MM.1S (cell line): ENCODE data around the gene CRB1.

ENCODE experiments used
- EZH2 ChIP-seq: fragments of 300-600 bp; sonication (generic); optimal IDR thresholded peaks from 2 replicates; pipeline ENCODE3; 2017; ENCODE audit warnings: low read depth, mild to moderate bottlenecking, antibody characterized with exemption, low read length, mixed read lengths
- EZH2phosphoT487 ChIP-seq: fragments of 300-600 bp; sonication (generic); IDR thresholded peaks from 2 replicates; pipeline ENCODE4 v1.6.1; 2018; ENCODE audit warnings: antibody characterized with exemption, low read length
- TF ChIP-seq, protein P1 (sequence below): fragments of 300-600 bp; sonication (generic); IDR thresholded peaks from 2 replicates; pipeline ENCODE4 v1.5.1; 2016; ENCODE audit warnings: antibody characterized with exemption, low read length, mixed read lengths

DNA sequence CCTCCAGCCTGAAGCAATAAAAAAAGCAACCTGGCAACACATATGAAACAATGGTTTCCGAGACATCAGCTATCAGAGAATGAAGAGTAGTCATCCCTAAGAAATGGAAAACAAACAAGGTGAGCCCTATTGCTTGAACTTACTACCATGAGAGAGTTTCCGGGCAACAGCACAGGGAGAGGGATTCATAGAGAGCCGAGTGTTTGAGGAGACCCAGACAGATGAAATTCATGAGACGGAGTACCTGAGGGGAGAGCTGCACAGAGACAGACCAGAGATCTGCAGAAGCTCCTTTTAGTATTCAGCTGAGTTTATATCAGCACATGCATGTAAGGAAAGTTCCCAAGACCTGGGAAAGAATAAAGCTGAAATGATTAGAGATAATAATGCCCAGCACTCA, 19.8 kb downstream of the CRB1 start:
- TF ChIP-seq, protein P1, sequence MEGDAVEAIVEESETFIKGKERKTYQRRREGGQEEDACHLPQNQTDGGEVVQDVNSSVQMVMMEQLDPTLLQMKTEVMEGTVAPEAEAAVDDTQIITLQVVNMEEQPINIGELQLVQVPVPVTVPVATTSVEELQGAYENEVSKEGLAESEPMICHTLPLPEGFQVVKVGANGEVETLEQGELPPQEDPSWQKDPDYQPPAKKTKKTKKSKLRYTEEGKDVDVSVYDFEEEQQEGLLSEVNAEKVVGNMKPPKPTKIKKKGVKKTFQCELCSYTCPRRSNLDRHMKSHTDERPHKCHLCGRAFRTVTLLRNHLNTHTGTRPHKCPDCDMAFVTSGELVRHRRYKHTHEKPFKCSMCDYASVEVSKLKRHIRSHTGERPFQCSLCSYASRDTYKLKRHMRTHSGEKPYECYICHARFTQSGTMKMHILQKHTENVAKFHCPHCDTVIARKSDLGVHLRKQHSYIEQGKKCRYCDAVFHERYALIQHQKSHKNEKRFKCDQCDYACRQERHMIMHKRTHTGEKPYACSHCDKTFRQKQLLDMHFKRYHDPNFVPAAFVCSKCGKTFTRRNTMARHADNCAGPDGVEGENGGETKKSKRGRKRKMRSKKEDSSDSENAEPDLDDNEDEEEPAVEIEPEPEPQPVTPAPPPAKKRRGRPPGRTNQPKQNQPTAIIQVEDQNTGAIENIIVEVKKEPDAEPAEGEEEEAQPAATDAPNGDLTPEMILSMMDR, result no peak
- TF ChIP-seq EZH2, result no peak
- no peak for TF ChIP-seq EZH2phosphoT487
